ENCODE results near the gene SLC7A10.

Gene SLC7A10

DNA sequence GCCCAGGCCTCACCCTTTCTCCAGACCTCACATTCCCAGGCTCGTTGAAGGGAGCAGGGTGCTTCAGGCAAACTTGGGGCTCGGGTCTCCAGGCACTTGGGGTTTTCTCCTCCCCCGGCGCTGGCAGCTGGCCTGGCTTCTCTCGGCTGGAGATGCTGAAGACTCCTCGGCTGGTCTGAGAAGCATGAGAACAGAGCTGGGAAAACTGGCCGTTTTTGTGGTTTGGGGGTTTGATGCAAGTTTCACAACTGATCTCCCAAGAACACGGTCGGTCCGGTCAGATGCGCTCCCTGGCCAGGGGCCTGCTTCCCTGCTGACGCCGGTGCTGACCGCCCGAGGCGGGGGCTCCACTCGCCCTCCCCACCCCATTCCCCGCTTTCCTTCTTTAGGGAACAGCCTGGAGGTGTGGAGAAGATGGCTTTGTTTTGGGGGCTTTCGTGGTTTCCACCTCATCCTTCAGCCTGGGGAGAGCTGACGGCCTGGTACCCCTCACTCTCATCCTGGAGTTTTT, 41.4 kb upstream of the SLC7A10 start:
- Histone ChIP-seq H3K4me1 (ENCODE audit: control insufficient read depth, insufficient read depth, low read length) (peaks cover 5% of the 10 kb centered on the region), H3K9ac (ENCODE audit: low read length) (no peak overlapping the region), H3K9me3 (ENCODE audit: control insufficient read depth, insufficient read depth, low read depth, low read length) (no peaks in the 10 kb centered on the region), H3K27ac (ENCODE audit: low read depth, low read length) (no peak overlapping the region), H3K27me3 (ENCODE audit: control insufficient read depth, insufficient read depth, low read length) (no peaks in the 10 kb centered on the region), H3K36me3 (ENCODE audit: control insufficient read depth, insufficient read depth, low read length) (no peaks in the 10 kb centered on the region), H3K4me3 (ENCODE audit: low read depth, low read length) (no peak overlapping the region)

DNA sequence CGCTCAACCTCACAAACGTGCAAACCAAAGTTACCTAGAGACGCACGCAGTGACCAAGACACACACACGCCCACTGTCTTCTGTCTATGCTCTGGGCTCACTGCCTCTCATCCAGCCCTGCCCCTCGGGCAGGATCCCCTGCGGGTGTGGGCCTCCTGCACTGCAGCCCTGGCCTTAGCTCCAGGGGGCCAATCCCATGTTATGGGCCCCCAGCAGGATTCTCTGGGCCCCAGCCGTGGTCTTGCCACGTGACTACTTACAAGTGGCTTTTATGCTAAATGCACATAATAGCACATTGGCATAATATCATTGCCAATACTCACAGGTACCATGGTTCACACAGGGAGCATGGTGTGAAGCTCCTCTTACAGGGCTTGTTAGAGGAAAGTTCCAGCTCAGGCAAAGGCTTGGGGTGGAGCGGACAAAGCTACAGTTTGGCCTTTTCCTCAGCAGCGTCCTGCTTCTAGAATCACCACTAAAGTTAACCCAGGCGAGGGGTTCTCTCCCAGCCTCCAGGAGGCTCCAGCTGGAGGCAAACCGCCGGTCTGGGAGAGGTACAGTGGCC, 39.3 kb upstream of the SLC7A10 start:
- H3K9me3 ChIP-seq (ENCODE audit: control insufficient read depth, insufficient read depth, low read depth, low read length): no peaks in the 10 kb centered on the region
- H3K4me3 ChIP-seq (ENCODE audit: low read depth, low read length): no peak overlapping the region
- H3K4me1 ChIP-seq (ENCODE audit: control insufficient read depth, insufficient read depth, low read length): peaks cover 5% of the 10 kb centered on the region
- H3K36me3 ChIP-seq (ENCODE audit: control insufficient read depth, insufficient read depth, low read length): no peaks in the 10 kb centered on the region
- no peak overlapping the region for H3K27ac ChIP-seq (ENCODE audit: low read depth, low read length)
- no peak overlapping the region for H3K9ac ChIP-seq (ENCODE audit: low read length)
- H3K27me3 ChIP-seq (ENCODE audit: control insufficient read depth, insufficient read depth, low read length): no peaks in the 10 kb centered on the region

DNA sequence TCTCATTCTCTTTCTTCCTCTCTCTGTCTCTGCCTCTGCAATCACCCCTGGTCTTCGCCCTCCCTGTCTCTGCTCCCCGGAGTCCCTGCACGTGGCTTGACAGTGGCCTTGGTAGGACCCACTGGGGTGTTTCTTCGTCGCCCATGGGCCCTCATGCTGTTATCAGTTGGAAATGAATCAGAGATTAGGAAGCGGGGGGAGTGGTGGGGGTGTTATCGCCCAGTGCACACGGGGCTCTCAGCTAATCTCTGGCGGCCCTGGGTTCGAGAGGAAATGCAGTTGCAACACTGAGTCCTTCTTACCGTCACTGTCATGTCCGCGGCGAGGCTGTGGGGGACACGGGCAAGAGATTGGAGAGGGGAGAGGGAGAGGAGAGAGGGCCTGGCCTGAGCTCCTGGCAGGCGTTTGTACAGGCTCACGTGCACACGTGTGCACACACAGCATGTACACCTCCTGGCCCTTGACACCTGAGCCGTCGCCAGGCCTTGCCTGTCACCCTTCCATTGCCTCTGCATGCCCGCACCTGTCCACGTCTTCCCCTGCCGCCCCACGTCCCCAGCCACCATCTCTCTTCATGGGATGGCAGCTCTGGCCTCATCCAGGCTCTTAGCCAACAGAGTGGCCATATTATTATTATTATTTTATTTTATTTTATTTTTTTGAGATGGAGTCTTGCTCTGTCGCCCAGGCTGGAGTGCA, 37.8 kb upstream of the SLC7A10 start:
- H3K4me3 ChIP-seq (ENCODE audit: low read depth, low read length): no peak overlapping the region
- H3K27ac ChIP-seq (ENCODE audit: low read depth, low read length): no peak overlapping the region
- H3K4me1 ChIP-seq (ENCODE audit: control insufficient read depth, insufficient read depth, low read length): peaks cover 5% of the 10 kb centered on the region
- no peak overlapping the region for H3K9ac ChIP-seq (ENCODE audit: low read length)
- no peaks in the 10 kb centered on the region for H3K36me3 ChIP-seq (ENCODE audit: control insufficient read depth, insufficient read depth, low read length)
- H3K9me3 ChIP-seq (ENCODE audit: control insufficient read depth, insufficient read depth, low read depth, low read length): no peaks in the 10 kb centered on the region
- no peaks in the 10 kb centered on the region for H3K27me3 ChIP-seq (ENCODE audit: control insufficient read depth, insufficient read depth, low read length)

DNA sequence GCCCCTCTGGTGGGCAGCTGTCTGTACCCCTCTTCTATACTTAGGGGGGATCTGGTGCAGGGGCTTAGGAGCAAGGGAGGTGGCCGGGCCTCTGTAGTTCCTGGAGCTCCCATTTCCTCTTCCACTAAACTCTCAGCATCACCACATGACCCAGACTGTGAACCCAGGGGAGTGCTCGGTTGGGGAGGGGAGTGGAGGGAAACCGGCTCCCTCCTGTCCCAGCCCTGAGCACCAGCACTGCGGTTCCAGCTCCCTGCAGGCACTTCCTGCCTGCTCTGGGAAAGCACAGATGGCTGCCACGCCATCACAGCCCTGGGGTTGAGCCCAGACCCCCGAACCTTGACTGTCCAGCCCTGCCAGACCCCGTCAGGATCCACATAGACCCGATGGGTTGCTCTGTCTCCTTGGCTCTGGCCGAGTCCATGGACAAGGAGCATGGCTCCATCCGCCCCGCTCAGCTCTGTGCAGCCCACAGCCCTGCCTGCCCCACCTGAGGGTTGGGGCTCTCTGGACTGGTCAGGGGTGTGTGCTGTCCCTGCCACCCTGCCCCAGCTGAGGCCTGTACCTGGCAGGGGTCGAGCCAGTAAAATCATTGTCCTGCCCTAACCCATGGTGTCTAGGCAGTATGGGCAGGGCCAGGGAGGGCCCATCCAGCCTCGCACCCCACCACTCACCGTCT, 36.0 kb upstream of the SLC7A10 start:
- Histone ChIP-seq H3K9me3 (ENCODE audit: control insufficient read depth, insufficient read depth, low read depth, low read length) (peaks cover 5% of the 10 kb centered on the region; the same call in 1 of the 2 replicates), H3K9ac (ENCODE audit: low read length) (no peak overlapping the region), H3K4me3 (ENCODE audit: low read depth, low read length) (no peak overlapping the region), H3K27ac (ENCODE audit: low read depth, low read length) (no peak overlapping the region), H3K36me3 (ENCODE audit: control insufficient read depth, insufficient read depth, low read length) (no peaks in the 10 kb centered on the region), H3K4me1 (ENCODE audit: control insufficient read depth, insufficient read depth, low read length) (no peaks in the 10 kb centered on the region; the same call in 1 of the 2 replicates), H3K27me3 (ENCODE audit: control insufficient read depth, insufficient read depth, low read length) (no peaks in the 10 kb centered on the region)

DNA sequence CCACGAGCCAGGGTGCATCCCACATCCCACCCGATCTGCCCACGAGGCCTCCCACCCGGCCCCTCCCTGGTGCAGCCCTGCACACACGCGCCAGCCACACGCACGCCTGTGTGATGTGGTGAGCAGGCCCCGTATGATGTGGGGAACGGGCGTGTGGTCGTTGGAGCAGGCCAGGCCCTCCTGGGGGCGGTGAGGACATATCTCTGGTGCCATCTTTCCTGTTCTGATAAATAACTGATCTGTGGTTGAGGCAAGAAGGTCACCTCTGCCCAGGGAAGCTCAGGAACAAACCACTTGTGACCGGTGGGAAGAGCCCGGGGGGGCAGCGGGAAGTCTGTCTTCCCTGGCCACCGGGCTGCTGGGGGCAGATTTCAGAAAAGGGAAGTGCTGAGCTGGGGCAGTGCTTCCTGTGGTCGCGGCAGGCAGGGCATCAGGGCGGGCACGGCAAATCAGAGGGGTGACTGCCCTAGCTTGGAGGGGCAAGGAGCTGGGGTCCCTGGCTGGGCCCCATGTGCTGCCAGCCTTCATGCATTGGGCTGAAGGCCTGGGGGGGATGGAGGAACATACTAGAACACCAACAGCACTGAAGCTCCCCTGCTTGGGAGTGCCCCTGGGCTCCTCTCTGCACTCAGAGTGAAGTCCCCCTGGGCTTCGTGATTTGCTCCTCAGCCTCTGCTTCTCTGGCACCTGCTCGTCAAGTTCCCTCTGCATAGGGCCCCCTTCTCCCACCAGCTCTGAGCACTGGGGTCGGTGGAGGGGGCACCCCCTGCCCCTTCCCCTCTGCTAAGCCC, 35.2 kb upstream of the SLC7A10 start:
- Histone ChIP-seq H3K4me3 (ENCODE audit: low read depth, low read length) (no peak overlapping the region), H3K27ac (ENCODE audit: low read depth, low read length) (no peak overlapping the region; the same call in 1 of the 2 replicates), H3K9ac (ENCODE audit: low read length) (no peak overlapping the region)

DNA sequence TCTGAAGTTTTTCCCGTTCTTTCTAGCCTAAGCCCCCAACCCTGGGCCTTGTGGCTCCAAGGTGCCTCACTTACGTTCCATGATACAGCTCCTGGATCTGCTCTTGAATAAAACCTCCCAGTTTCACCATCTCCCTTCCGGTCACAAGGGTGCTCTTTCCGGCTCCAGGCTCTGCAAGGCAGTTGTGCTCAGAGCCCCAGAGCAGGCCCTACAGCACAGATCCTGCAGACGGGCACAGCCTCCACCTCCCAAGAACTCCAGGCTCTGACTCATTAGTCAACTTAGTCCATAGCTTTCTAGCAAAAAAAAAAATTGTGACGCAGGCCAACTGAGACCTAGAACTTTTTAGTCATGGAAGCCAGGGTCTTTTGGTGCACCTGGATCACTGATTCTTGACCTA, 33.9 kb upstream of the SLC7A10 start:
- Histone ChIP-seq H3K4me3 (ENCODE audit: low read depth, low read length) (no peak overlapping the region), H3K27me3 (ENCODE audit: control insufficient read depth, insufficient read depth, low read length) (no peaks in the 10 kb centered on the region), H3K36me3 (ENCODE audit: control insufficient read depth, insufficient read depth, low read length) (no peaks in the 10 kb centered on the region), H3K9me3 (ENCODE audit: control insufficient read depth, insufficient read depth, low read depth, low read length) (peaks cover 5% of the 10 kb centered on the region; the same call in 1 of the 2 replicates), H3K4me1 (ENCODE audit: control insufficient read depth, insufficient read depth, low read length) (no peaks in the 10 kb centered on the region; the same call in 1 of the 2 replicates), H3K27ac (ENCODE audit: low read depth, low read length) (no peak overlapping the region), H3K9ac (ENCODE audit: low read length) (no peak overlapping the region)

More for the DNA sequence above, 35.2 kb upstream of the SLC7A10 start:
- no peaks in the 10 kb centered on the region; the same call in 1 of the 2 replicates for H3K4me1 ChIP-seq (ENCODE audit: control insufficient read depth, insufficient read depth, low read length)
- H3K9me3 ChIP-seq (ENCODE audit: control insufficient read depth, insufficient read depth, low read depth, low read length): peaks cover 5% of the 10 kb centered on the region; the same call in 1 of the 2 replicates
- no peaks in the 10 kb centered on the region for H3K27me3 ChIP-seq (ENCODE audit: control insufficient read depth, insufficient read depth, low read length)
- H3K36me3 ChIP-seq (ENCODE audit: control insufficient read depth, insufficient read depth, low read length): no peaks in the 10 kb centered on the region

DNA sequence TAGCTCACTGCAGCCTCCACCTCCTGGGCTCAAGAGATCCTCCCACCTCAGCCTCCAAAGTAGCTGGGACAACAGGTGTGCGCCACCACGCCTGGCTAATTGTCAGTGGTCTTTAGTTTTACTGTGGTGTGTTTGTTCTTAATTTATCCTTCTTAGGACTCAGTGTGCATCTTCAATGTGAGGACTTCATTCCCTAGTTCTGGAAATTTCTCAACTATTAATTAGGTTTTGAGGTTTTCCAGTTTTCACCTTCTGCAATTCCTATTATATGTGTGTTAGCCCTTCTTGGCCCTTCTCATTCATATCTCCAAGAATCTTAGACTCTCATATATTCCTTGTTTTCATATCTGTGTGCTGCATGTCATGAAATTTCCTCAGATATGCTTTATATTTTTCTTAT, 32.2 kb upstream of the SLC7A10 start:
- H3K36me3 ChIP-seq (ENCODE audit: control insufficient read depth, insufficient read depth, low read length): no peaks in the 10 kb centered on the region
- no peaks in the 10 kb centered on the region for H3K27me3 ChIP-seq (ENCODE audit: control insufficient read depth, insufficient read depth, low read length)
- H3K4me3 ChIP-seq (ENCODE audit: low read depth, low read length): no peak overlapping the region
- peaks cover 5% of the 10 kb centered on the region; the same call in 1 of the 2 replicates for H3K9me3 ChIP-seq (ENCODE audit: control insufficient read depth, insufficient read depth, low read depth, low read length)
- H3K9ac ChIP-seq (ENCODE audit: low read length): no peak overlapping the region
- no peak overlapping the region for H3K27ac ChIP-seq (ENCODE audit: low read depth, low read length)
- no peaks in the 10 kb centered on the region; the same call in 1 of the 2 replicates for H3K4me1 ChIP-seq (ENCODE audit: control insufficient read depth, insufficient read depth, low read length)

DNA sequence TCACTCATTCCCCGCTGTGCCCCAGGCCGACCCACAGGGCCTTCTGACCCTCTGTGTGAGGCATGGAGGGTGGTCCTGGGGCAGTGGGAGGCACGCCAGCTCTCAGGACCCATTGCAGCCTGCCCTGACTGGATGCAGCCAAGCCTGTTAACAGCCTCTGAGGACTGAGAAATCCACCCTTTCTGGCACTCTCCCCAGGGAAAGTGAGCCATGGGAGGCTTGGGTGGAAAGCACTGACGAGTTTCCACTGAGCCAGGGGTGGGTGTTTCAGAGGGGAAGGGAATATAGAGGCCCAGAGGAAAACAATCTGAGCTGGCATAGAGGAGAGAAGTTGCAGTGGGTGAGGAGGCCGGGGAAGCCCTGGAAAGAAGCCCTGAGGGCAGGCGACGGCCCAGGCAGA, 30.6 kb upstream of the SLC7A10 start:
- Histone ChIP-seq H3K9ac (ENCODE audit: low read length) (no peak overlapping the region), H3K36me3 (ENCODE audit: control insufficient read depth, insufficient read depth, low read length) (no peaks in the 10 kb centered on the region), H3K27ac (ENCODE audit: low read depth, low read length) (no peak overlapping the region), H3K4me3 (ENCODE audit: low read depth, low read length) (no peak overlapping the region), H3K4me1 (ENCODE audit: control insufficient read depth, insufficient read depth, low read length) (peaks cover 5% of the 10 kb centered on the region), H3K27me3 (ENCODE audit: control insufficient read depth, insufficient read depth, low read length) (no peaks in the 10 kb centered on the region), H3K9me3 (ENCODE audit: control insufficient read depth, insufficient read depth, low read depth, low read length) (peaks cover 5% of the 10 kb centered on the region; the same call in 1 of the 2 replicates)

DNA sequence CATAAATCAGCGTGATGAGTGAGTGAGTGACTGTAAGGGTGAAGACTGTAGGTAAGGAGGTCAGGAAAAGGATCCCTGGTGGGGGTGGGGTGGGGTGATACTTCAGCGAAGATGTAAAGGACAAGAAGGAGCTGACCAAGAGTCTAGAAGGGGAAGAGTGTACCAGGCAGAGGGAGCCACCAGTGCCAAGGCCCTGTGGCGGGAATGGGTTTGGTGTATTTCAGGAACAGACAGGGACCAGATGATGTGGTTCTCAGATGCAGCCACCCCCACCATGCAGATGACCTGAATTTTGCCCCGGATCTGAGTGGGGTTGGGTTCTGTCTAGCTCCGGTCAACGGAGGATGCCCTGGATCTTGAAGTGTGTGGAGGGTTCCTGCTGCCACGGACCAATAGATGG, 30.1 kb upstream of the SLC7A10 start:
- Histone ChIP-seq H3K9me3 (ENCODE audit: control insufficient read depth, insufficient read depth, low read depth, low read length) (peaks cover 5% of the 10 kb centered on the region; the same call in 1 of the 2 replicates), H3K9ac (ENCODE audit: low read length) (no peak overlapping the region), H3K27me3 (ENCODE audit: control insufficient read depth, insufficient read depth, low read length) (no peaks in the 10 kb centered on the region), H3K4me1 (ENCODE audit: control insufficient read depth, insufficient read depth, low read length) (peaks cover 9% of the 10 kb centered on the region), H3K36me3 (ENCODE audit: control insufficient read depth, insufficient read depth, low read length) (no peaks in the 10 kb centered on the region), H3K27ac (ENCODE audit: low read depth, low read length) (no peak overlapping the region), H3K4me3 (ENCODE audit: low read depth, low read length) (no peak overlapping the region)

DNA sequence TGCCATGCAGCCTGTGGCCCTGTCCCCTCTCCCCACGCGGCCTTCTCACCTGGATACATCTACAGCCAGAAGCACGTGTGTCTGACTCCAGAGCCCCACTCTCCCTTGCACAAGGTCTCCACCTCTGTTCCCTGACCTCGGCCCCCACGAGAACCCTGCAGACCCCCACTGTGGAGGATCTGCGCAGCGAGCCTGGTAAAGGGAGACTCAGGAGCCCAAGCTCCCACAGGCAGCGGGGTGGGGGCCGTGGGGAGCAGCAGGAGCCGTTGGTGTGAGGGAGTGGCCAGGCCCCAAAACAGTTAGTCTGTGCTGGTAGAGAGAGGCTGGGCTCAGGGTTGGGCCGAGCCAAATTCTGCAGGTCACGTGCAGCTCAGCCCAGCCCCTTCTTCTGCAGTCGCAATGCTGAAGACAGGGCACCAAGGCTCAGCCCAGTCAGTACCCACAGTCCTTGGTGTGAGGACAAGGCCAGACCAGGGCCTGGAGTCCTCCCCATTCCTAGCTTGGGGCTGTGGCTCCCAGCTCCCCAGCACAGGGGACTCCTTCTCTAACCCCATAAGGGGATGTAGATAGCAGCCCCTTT, 28.7 kb upstream of the SLC7A10 start:
- peaks cover 11% of the 10 kb centered on the region for H3K4me1 ChIP-seq (ENCODE audit: control insufficient read depth, insufficient read depth, low read length)
- H3K9ac ChIP-seq (ENCODE audit: low read length): no peak overlapping the region

More for the DNA sequence above, 28.7 kb upstream of the SLC7A10 start:
- Histone ChIP-seq H3K9me3 (ENCODE audit: control insufficient read depth, insufficient read depth, low read depth, low read length) (peaks cover 5% of the 10 kb centered on the region), H3K4me3 (ENCODE audit: low read depth, low read length) (no peak overlapping the region), H3K27ac (ENCODE audit: low read depth, low read length) (no peak overlapping the region), H3K36me3 (ENCODE audit: control insufficient read depth, insufficient read depth, low read length) (no peaks in the 10 kb centered on the region), H3K27me3 (ENCODE audit: control insufficient read depth, insufficient read depth, low read length) (no peaks in the 10 kb centered on the region)
